GM06990 (cell line): ENCODE results near the gene CTXN1.
A peak's percentile ranks its signal among the peaks of the same experiment; 100 is the strongest.

ENCODE experiments used
- DNase-seq: peaks from one replicate; pipeline ENCODE4 v3.0.0-alpha.2; 2011; ENCODE audit not compliant: insufficient read length; ENCODE audit errors: extremely low read depth
- H3K27me3 ChIP-seq: replicated peaks from 2 replicates; pipeline ENCODE4 v1.6.0; 2011; ENCODE audit warnings: low read length; ENCODE audit not compliant: control insufficient read depth, insufficient read depth
- H3K36me3 ChIP-seq: 2 replicates; pipeline ENCODE4 v1.5.1; 2011; ENCODE audit warnings: low read length; ENCODE audit not compliant: control insufficient read depth, insufficient read depth
- H3K4me3 ChIP-seq: replicated peaks from 2 replicates; pipeline ENCODE4 v1.5.1; 2011; ENCODE audit warnings: low read depth, mild to moderate bottlenecking, control low read depth, low read length
- CTCF ChIP-seq: IDR thresholded peaks from 2 replicates; pipeline ENCODE4 v1.5.1; 2011; ENCODE audit warnings: low read length, control low read depth, mild to moderate bottlenecking, inconsistent platforms; ENCODE audit not compliant: insufficient read depth, poor library complexity, severe bottlenecking

Gene CTXN1

GRCh38 chr19:7902796-7903243 is 23.1 kb downstream of the CTXN1 start:
- DNase-seq: no peak
- peaks cover 2% of the 10 kb centered on the region; the same call in 1 of the 2 replicates for H3K36me3 ChIP-seq
- no peaks in the 10 kb centered on the region for H3K27me3 ChIP-seq

GRCh38 chr19:7901337-7901736 is 24.6 kb downstream of the CTXN1 start:
- no peak for DNase-seq
- no peaks in the 10 kb centered on the region for H3K27me3 ChIP-seq
- no peak overlapping the region for H3K4me3 ChIP-seq
- TF ChIP-seq CTCF: no peak
- peaks cover 2% of the 10 kb centered on the region; the same call in 1 of the 2 replicates for H3K36me3 ChIP-seq

More at GRCh38 chr19:7902796-7903243, 23.1 kb downstream of the CTXN1 start:
- TF ChIP-seq CTCF: no peak
- peak overlapping the region; percentile 68 for H3K4me3 ChIP-seq

- no peak for TF ChIP-seq CTCF
- no peak overlapping the region for H3K4me3 ChIP-seq
- no peaks in the 10 kb centered on the region for H3K36me3 ChIP-seq
- H3K27me3 ChIP-seq: no peaks in the 10 kb centered on the region
- DNase-seq: no peak
Measured at GRCh38 chr19:7900931-7901330, 25.0 kb downstream of the CTXN1 start.

GRCh38 chr19:7900401-7900870 is 25.5 kb downstream of the CTXN1 start:
- no peaks in the 10 kb centered on the region for H3K27me3 ChIP-seq
- no peak overlapping the region for H3K4me3 ChIP-seq
- DNase-seq: no peak
- no peak for TF ChIP-seq CTCF
- H3K36me3 ChIP-seq: no peaks in the 10 kb centered on the region

- TF ChIP-seq CTCF: no peak
- Histone ChIP-seq H3K27me3 (no peaks in the 10 kb centered on the region), H3K4me3 (no peak overlapping the region), H3K36me3 (no peaks in the 10 kb centered on the region)
- DNase-seq: no peak
Measured at GRCh38 chr19:7899751-7900378, 26.1 kb downstream of the CTXN1 start.

GRCh38 chr19:7898967-7899366 is 27.0 kb downstream of the CTXN1 start:
- H3K27me3 ChIP-seq: no peaks in the 10 kb centered on the region
- no peak for DNase-seq
- no peak overlapping the region for H3K4me3 ChIP-seq
- no peak for TF ChIP-seq CTCF
- no peaks in the 10 kb centered on the region for H3K36me3 ChIP-seq
